GM18873 (cell line): Measurements from ENCODE around the gene MMS22L.
"Not testable (repeated sequence)": the region's sequence is repeated elsewhere in the genome, so short reads cannot be mapped to it uniquely, and the experiment has no call there.

Experiments used
- ATAC-seq: cut with Tn5 transposase; IDR thresholded peaks from one replicate; pipeline ENCODE4 v1.9.1; 2021; ENCODE audit warnings: mild to moderate bottlenecking, moderate library complexity, moderate number of reproducible peaks; ENCODE audit not compliant: unreplicated experiment, low FRiP score

The MMS22L gene

GRCh38 chr6:97262676-97263075 is 20.3 kb downstream of the MMS22L start:
- ATAC-seq: no peak

- no peak for ATAC-seq
Measured at GRCh38 chr6:97246842-97247241, 36.2 kb downstream of the MMS22L start.

- ATAC-seq: no peak
Measured at GRCh38 chr6:97240222-97240621, 42.8 kb downstream of the MMS22L start.

- no peak for ATAC-seq
Measured at GRCh38 chr6:97231911-97232310, 51.1 kb downstream of the MMS22L start.

GRCh38 chr6:97222903-97223302 is 60.1 kb downstream of the MMS22L start:
- no peak for ATAC-seq

GRCh38 chr6:97218912-97219311 is 64.1 kb downstream of the MMS22L start:
- no peak for ATAC-seq

GRCh38 chr6:97215157-97215769 is 67.8 kb downstream of the MMS22L start:
- ATAC-seq: no peak

- ATAC-seq: no peak
Measured at GRCh38 chr6:97214671-97215070, 68.3 kb downstream of the MMS22L start.

- no peak for ATAC-seq
Measured at GRCh38 chr6:97207383-97207782, 75.6 kb downstream of the MMS22L start.

GRCh38 chr6:97205966-97206365 is 77.0 kb downstream of the MMS22L start:
- ATAC-seq: no peak

- ATAC-seq: no peak
Measured at GRCh38 chr6:97203343-97203742, 79.7 kb downstream of the MMS22L start.

- ATAC-seq: no peak
Measured at GRCh38 chr6:97198046-97198565, 84.9 kb downstream of the MMS22L start.

- no peak for ATAC-seq
Measured at GRCh38 chr6:97195117-97195516, 87.9 kb downstream of the MMS22L start.

- no peak for ATAC-seq
Measured at GRCh38 chr6:97189767-97190166, 93.2 kb downstream of the MMS22L start.

- ATAC-seq: no peak
Measured at GRCh38 chr6:97187951-97188350, 95.1 kb downstream of the MMS22L start.

- peak; percentile 90 for ATAC-seq
Measured at GRCh38 chr6:97186416-97186999, 96.5 kb downstream of the MMS22L start.

- no peak for ATAC-seq
Measured at GRCh38 chr6:97177905-97178304, 105.1 kb downstream of the MMS22L start.

- ATAC-seq: no peak
Measured at GRCh38 chr6:97176468-97176867, 106.5 kb downstream of the MMS22L start.

- ATAC-seq: no peak
Measured at GRCh38 chr6:97175806-97176205, 107.2 kb downstream of the MMS22L start.

GRCh38 chr6:97174471-97174870 is 108.5 kb downstream of the MMS22L start:
- ATAC-seq: no peak

- no peak for ATAC-seq
Measured at GRCh38 chr6:97160280-97160679, 122.7 kb downstream of the MMS22L start.

GRCh38 chr6:97155447-97155846 is 127.6 kb downstream of the MMS22L start:
- ATAC-seq: not testable (repeated sequence)
